Neural cell (in vitro differentiated cells): ENCODE measurements around the gene FLVCR1. TPM values are rescaled to one million over a fixed set of nuclear protein-coding genes. Genes with fewer than 3 reads are reported as not detected.

Source experiments
- H2AFZ ChIP-seq: fragments of 200-600, 300-800 bp; sonication (generic), shearing (Covaris generic); 2 replicates; pipeline ENCODE4 v1.6.0; 2014; ENCODE audit warnings: low read depth, mild to moderate bottlenecking, antibody characterized with exemption, low read length, moderate library complexity
- H3F3A ChIP-seq: fragments of 200-600 bp; shearing (Covaris generic); 2 replicates; pipeline ENCODE4 v1.6.1; 2016; ENCODE audit warnings: mild to moderate bottlenecking, moderate library complexity, mixed read lengths, antibody characterized with exemption, low read length; ENCODE audit not compliant: insufficient read depth, poor library complexity, severe bottlenecking
- H3K27ac ChIP-seq: fragments of 200-600, 300-800 bp; sonication (generic), shearing (Covaris generic); 2 replicates; pipeline ENCODE4 v1.5.1; 2014; ENCODE audit warnings: mild to moderate bottlenecking, low read length, moderate library complexity
- H3K27me3 ChIP-seq: fragments of 300-800, 200-600 bp; sonication (generic), shearing (Covaris generic); 2 replicates; pipeline ENCODE4 v1.6.0; 2014; ENCODE audit warnings: mild to moderate bottlenecking, low read depth, low read length, moderate library complexity; ENCODE audit not compliant: insufficient read depth
- H3K36me3 ChIP-seq: fragments of 300-800, 200-600 bp; sonication (generic), shearing (Covaris generic); 2 replicates; pipeline ENCODE4 v1.5.1; 2014; ENCODE audit warnings: mild to moderate bottlenecking, antibody characterized with exemption, low read length, moderate library complexity; ENCODE audit not compliant: insufficient read depth
- H3K4me2 ChIP-seq: fragments of 300-800, 200-600 bp; sonication (generic), shearing (Covaris generic); 2 replicates; pipeline ENCODE4 v1.6.0; 2014; ENCODE audit warnings: mild to moderate bottlenecking, low read length
- H3K4me3 ChIP-seq: fragments of 300-800, 200-600 bp; sonication (generic), shearing (Covaris generic); 2 replicates; pipeline ENCODE4 v1.5.1; 2014; ENCODE audit warnings: mild to moderate bottlenecking, low read length, moderate library complexity
- H3K79me2 ChIP-seq: fragments of 200-600 bp; shearing (Covaris generic); replicated peaks from 2 replicates; pipeline ENCODE4 v1.6.0; 2014; ENCODE audit warnings: mild to moderate bottlenecking, low read length, moderate library complexity; ENCODE audit not compliant: insufficient read depth
- H3K9ac ChIP-seq: fragments of 300-800, 200-600 bp; sonication (generic), shearing (Covaris generic); 2 replicates; pipeline ENCODE4 v1.6.1; 2016; ENCODE audit warnings: mild to moderate bottlenecking, low read length, mixed read lengths
- H3K9me2 ChIP-seq: fragments of 200-600 bp; shearing (Covaris generic); 2 replicates; pipeline ENCODE4 v1.6.1; 2016; ENCODE audit warnings: mild to moderate bottlenecking, low read length, mixed read lengths; ENCODE audit not compliant: insufficient read depth
- H3K9me3 ChIP-seq: fragments of 200-600, 300-800 bp; sonication (generic), shearing (Covaris generic); 2 replicates; pipeline ENCODE4 v1.6.1; 2016; ENCODE audit warnings: mild to moderate bottlenecking, mixed run types, low read length, moderate library complexity, mixed read lengths
- H4K20me1 ChIP-seq: fragments of 200-600 bp; shearing (Covaris generic); 2 replicates; pipeline ENCODE4 v1.6.1; 2016; ENCODE audit warnings: mild to moderate bottlenecking, mixed run types; ENCODE audit not compliant: insufficient read depth
- EP300 ChIP-seq: fragments of 450-650 bp; conservative IDR thresholded peaks from 2 replicates; pipeline ENCODE4 v1.6.1; 2014; ENCODE audit warnings: antibody characterized with exemption, mild to moderate bottlenecking, moderate library complexity; ENCODE audit not compliant: poor library complexity, severe bottlenecking
- EZH2 ChIP-seq: fragments of 200-600, 300-800 bp; shearing (Covaris generic), sonication (generic); IDR thresholded peaks from 2 replicates; pipeline ENCODE4 v1.6.1; 2014; ENCODE audit warnings: antibody characterized with exemption, low read length, borderline replicate concordance, mild to moderate bottlenecking; ENCODE audit not compliant: insufficient read depth, poor library complexity, severe bottlenecking
- MXI1 ChIP-seq: fragments of 450-650 bp; conservative IDR thresholded peaks from 2 replicates; pipeline ENCODE4 v1.6.1; 2014; ENCODE audit warnings: antibody characterized with exemption, mild to moderate bottlenecking; ENCODE audit not compliant: poor library complexity, severe bottlenecking
- POLR2AphosphoS5 ChIP-seq: IDR thresholded peaks from 2 replicates; pipeline ENCODE4 v1.6.1; 2012
- RAD21 ChIP-seq: fragments of 450-650 bp; conservative IDR thresholded peaks from 2 replicates; pipeline ENCODE4 v1.6.1; 2014; ENCODE audit warnings: antibody characterized with exemption, mild to moderate bottlenecking, moderate library complexity
- SMC3 ChIP-seq: fragments of 450-650 bp; conservative IDR thresholded peaks from 2 replicates; pipeline ENCODE4 v1.6.1; 2014; ENCODE audit warnings: antibody characterized with exemption, mild to moderate bottlenecking, moderate library complexity; ENCODE audit not compliant: poor library complexity
- TAF1 ChIP-seq: IDR thresholded peaks from 2 replicates; pipeline ENCODE4 v1.6.1; 2012; ENCODE audit warnings: low read depth
- polyA plus RNA-seq: library from polyadenylated mRNA; depleted of rRNA; stranded (reverse); fragments of >200 nt; gene quantifications from 2 replicates; pipeline ENCODE4 v1.2.3, GENCODE V29; 2014
- TF ChIP-seq, protein P1 (sequence below): IDR thresholded peaks from 2 replicates; pipeline ENCODE4 v1.6.1; 2012; ENCODE audit warnings: borderline replicate concordance
- TF ChIP-seq, protein P2 (sequence below): fragments of 450-650 bp; IDR thresholded peaks from 2 replicates; pipeline ENCODE4 v1.5.1; 2014; ENCODE audit warnings: antibody characterized with exemption, mild to moderate bottlenecking, moderate library complexity; ENCODE audit not compliant: poor library complexity, severe bottlenecking

Gene FLVCR1
- polyA plus RNA-seq, 1 donor from 2014 or later = 37.8 TPM

DNA sequence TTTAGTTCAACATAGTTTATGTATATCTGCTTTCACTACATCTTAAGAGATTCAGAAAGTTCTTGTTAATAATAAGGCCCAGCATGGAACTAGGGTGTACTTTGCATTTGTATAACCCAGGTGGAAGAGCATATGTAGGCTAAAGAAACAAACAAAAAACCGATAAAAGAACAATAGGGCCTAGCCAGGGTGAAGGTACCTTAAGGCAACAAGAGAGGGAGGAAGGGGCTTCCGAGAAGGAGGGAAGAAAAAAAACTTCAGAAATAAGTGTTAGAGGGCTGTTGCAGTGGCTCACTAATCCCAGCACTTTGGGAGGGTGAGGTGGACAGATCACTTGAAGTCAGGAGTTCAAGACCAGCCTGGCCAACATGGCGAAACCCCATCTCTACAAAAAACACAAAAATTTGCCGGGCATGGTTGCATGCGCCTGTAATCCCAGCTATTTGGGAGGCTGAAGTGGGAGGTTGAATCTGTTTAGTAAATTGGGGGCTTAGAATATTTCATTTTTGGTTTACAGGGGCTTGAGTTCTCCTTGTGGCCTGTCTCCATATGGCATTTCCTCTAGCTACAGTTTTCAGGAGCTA lies 5.9 kb upstream of the FLVCR1 start:
- Histone ChIP-seq H3K9ac (no peak overlapping the region), H3K27me3 (no peaks in the 10 kb centered on the region), H4K20me1 (no peaks in the 10 kb centered on the region), H3K36me3 (no peaks in the 10 kb centered on the region), H3K9me2 (no peaks in the 10 kb centered on the region), H3K4me3 (no peak overlapping the region), H3K27ac (no peak overlapping the region), H2AFZ (no peak overlapping the region), H3F3A (no peaks in the 10 kb centered on the region), H3K4me2 (no peak overlapping the region), H3K79me2 (no peaks in the 10 kb centered on the region), H3K9me3 (no peaks in the 10 kb centered on the region)
- no peak for TF ChIP-seq SMC3
- TF ChIP-seq TAF1 = no peak
- no peak for TF ChIP-seq POLR2AphosphoS5
- no peak for TF ChIP-seq EZH2
- no peak for TF ChIP-seq MXI1
- no peak for TF ChIP-seq RAD21
- TF ChIP-seq, protein P1, sequence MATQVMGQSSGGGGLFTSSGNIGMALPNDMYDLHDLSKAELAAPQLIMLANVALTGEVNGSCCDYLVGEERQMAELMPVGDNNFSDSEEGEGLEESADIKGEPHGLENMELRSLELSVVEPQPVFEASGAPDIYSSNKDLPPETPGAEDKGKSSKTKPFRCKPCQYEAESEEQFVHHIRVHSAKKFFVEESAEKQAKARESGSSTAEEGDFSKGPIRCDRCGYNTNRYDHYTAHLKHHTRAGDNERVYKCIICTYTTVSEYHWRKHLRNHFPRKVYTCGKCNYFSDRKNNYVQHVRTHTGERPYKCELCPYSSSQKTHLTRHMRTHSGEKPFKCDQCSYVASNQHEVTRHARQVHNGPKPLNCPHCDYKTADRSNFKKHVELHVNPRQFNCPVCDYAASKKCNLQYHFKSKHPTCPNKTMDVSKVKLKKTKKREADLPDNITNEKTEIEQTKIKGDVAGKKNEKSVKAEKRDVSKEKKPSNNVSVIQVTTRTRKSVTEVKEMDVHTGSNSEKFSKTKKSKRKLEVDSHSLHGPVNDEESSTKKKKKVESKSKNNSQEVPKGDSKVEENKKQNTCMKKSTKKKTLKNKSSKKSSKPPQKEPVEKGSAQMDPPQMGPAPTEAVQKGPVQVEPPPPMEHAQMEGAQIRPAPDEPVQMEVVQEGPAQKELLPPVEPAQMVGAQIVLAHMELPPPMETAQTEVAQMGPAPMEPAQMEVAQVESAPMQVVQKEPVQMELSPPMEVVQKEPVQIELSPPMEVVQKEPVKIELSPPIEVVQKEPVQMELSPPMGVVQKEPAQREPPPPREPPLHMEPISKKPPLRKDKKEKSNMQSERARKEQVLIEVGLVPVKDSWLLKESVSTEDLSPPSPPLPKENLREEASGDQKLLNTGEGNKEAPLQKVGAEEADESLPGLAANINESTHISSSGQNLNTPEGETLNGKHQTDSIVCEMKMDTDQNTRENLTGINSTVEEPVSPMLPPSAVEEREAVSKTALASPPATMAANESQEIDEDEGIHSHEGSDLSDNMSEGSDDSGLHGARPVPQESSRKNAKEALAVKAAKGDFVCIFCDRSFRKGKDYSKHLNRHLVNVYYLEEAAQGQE = no peak
- TF ChIP-seq, protein P2, sequence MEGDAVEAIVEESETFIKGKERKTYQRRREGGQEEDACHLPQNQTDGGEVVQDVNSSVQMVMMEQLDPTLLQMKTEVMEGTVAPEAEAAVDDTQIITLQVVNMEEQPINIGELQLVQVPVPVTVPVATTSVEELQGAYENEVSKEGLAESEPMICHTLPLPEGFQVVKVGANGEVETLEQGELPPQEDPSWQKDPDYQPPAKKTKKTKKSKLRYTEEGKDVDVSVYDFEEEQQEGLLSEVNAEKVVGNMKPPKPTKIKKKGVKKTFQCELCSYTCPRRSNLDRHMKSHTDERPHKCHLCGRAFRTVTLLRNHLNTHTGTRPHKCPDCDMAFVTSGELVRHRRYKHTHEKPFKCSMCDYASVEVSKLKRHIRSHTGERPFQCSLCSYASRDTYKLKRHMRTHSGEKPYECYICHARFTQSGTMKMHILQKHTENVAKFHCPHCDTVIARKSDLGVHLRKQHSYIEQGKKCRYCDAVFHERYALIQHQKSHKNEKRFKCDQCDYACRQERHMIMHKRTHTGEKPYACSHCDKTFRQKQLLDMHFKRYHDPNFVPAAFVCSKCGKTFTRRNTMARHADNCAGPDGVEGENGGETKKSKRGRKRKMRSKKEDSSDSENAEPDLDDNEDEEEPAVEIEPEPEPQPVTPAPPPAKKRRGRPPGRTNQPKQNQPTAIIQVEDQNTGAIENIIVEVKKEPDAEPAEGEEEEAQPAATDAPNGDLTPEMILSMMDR = no peak
- TF ChIP-seq EP300 = no peak

DNA sequence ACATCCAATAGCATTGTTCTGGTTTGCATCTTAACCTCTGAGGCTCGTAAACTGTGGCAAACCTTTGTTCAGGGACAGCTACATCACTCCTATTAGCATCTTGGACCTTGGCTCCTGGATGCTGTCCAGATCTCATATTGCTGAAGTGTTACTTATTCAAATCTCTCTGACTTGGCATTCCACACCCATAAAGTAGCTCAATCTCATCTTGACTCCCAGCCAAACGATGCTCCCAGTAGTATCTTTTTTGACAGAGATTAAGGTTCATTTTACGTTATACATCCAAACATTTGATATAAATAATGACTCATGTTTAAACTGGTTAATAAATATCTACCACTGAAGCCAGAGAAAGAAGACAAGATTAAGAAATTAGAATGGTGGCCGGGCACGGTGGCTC lies 4.4 kb upstream of the FLVCR1 start:
- H3K9me3 ChIP-seq = no peaks in the 10 kb centered on the region
- no peak overlapping the region for H3K4me2 ChIP-seq
- H3K79me2 ChIP-seq = peaks cover 2% of the 10 kb centered on the region
- H3K36me3 ChIP-seq = no peaks in the 10 kb centered on the region
- TF ChIP-seq EZH2 = no peak
- no peak for TF ChIP-seq POLR2AphosphoS5
- TF ChIP-seq, protein P2 = no peak
- no peak for TF ChIP-seq EP300
- TF ChIP-seq MXI1 = no peak
- TF ChIP-seq SMC3 = no peak
- TF ChIP-seq RAD21 = no peak
- no peak for TF ChIP-seq TAF1
- TF ChIP-seq, protein P1 = no peak
- no peaks in the 10 kb centered on the region for H3K9me2 ChIP-seq
- H4K20me1 ChIP-seq = no peaks in the 10 kb centered on the region
- H3K4me3 ChIP-seq = no peak overlapping the region
- no peak overlapping the region for H2AFZ ChIP-seq
- no peak overlapping the region for H3K27ac ChIP-seq
- H3K27me3 ChIP-seq = no peaks in the 10 kb centered on the region
- no peak overlapping the region for H3K9ac ChIP-seq
- no peaks in the 10 kb centered on the region for H3F3A ChIP-seq
